Aorta (tissue), 5 donors: ENCODE data around the gene PROK1. TPM values are rescaled to one million over a fixed set of nuclear protein-coding genes. Genes with fewer than 3 reads are reported as not detected.

ENCODE experiments used
- ATAC-seq: fragments of 200-7000 bp; cut with Tn5 transposase; one replicate; pipeline ENCODE4 v1.9.1; 2022; ENCODE audit warnings: moderate library complexity; ENCODE audit not compliant: low FRiP score
- DNase-seq, 2 donors: peaks; one replicate each; pipeline ENCODE4 v3.0.0-alpha.2; 2020
- H3K27ac ChIP-seq, 2 donors: one replicate each; pipeline ENCODE4 v1.5.1; 2013; ENCODE audit warnings: low read length in 2 of 2, mild to moderate bottlenecking in 2 of 2, moderate library complexity in 2 of 2, control low read depth in 1 of 2, inconsistent platforms in 1 of 2, low read depth in 1 of 2
- H3K27me3 ChIP-seq, 2 donors: one replicate each; pipeline ENCODE4 v1.6.1; 2013; ENCODE audit warnings: control low read depth in 1 of 2, low read length in 1 of 2, mild to moderate bottlenecking in 1 of 2, moderate library complexity in 1 of 2; ENCODE audit not compliant: insufficient read depth in 2 of 2, control insufficient read depth in 1 of 2
- H3K36me3 ChIP-seq, 2 donors: one replicate each; pipeline ENCODE4 v1.6.1; 2013; ENCODE audit warnings: control low read depth in 1 of 2, low read length in 1 of 2, mild to moderate bottlenecking in 1 of 2; ENCODE audit not compliant: insufficient read depth in 2 of 2, control insufficient read depth in 1 of 2
- H3K4me1 ChIP-seq, 2 donors: one replicate each; pipeline ENCODE4 v1.6.1; 2013; ENCODE audit warnings: low read length in 2 of 2, control low read depth in 1 of 2, mild to moderate bottlenecking in 1 of 2, moderate library complexity in 1 of 2; ENCODE audit not compliant: insufficient read depth in 2 of 2, control insufficient read depth in 1 of 2
- H3K4me3 ChIP-seq, 2 donors: one replicate each; pipeline ENCODE4 v1.5.1; 2013; ENCODE audit warnings: low read length in 2 of 2, control low read depth in 1 of 2, mild to moderate bottlenecking in 1 of 2
- H3K9me3 ChIP-seq: one replicate; pipeline ENCODE4 v1.6.1; 2013; ENCODE audit warnings: mild to moderate bottlenecking, low read length; ENCODE audit not compliant: control insufficient read depth
- WGBS, 2 donors: extraction: QIAGEN DNeasy Blood & Tissue Kit; methylation state at CpG; one replicate each; pipeline ENCODE4 v1.1.7; 2013; 5-methylcytosine and 5-hydroxymethylcytosine counted together
- intact Hi-C, 2 donors: fragments of 100-400 bp; cut with DNase I; formaldehyde crosslinking; loops; one replicate each; pipeline versions ENCODE4 v1.14.2 to v1.15.0; 2022
- polyA plus RNA-seq, 2 donors: library from polyadenylated mRNA; stranded (reverse); fragments of 200-250 nt; gene quantifications; one replicate each; pipeline ENCODE4 v1.2.3, GENCODE V29; 2013
- total RNA-seq, 2 donors: library from RNA; stranded (reverse); fragmentation: NEBNext Ultra II Directional; extraction: Animal tissue kit (Norgen Biotek cat#: 25700); gene quantifications; one replicate each; pipeline ENCODE4 v1.2.1, GENCODE V29; 2021
- donor health status: healthy with polysubstance abuse.
- donor health status: Bipolar disorder and iron deficiency.
- donor health status: DM: no; HTN: no; CAD: no.
- donor health status: DM: no; HTN: no; CAD: no.
- donor health status: DM: yes; HTN: yes; CAD: no.

Gene PROK1
- total and polyA plus RNA-seq, 4 donors: 0.25 to 0.27 (median 0.26) TPM; not detected in 1

GRCh38 chr1:110504226-110504625 lies 53.3 kb downstream of the PROK1 start:
- Histone ChIP-seq H3K27ac (no peak overlapping the region), H3K4me1 (no peaks in the 10 kb centered on the region), H3K27me3 (no peaks in the 10 kb centered on the region), H3K36me3 (no peaks in the 10 kb centered on the region), H3K4me3 (no peak overlapping the region), H3K9me3 (no peaks in the 10 kb centered on the region)
- DNase-seq (no peak), ATAC-seq (no peak)
- WGBS, 2 donors: 77 to 82% methylated on average over 7 of the region's 7 CpGs
- intact Hi-C loops: no loop called here

GRCh38 chr1:110505596-110505995 lies 54.6 kb downstream of the PROK1 start:
- intact Hi-C loops: no loop called here
- WGBS, 2 donors: 46 to 52% methylated on average over 3 of the region's 3 CpGs
- Histone ChIP-seq H3K27ac (no peak overlapping the region), H3K9me3 (no peaks in the 10 kb centered on the region), H3K4me3 (no peak overlapping the region), H3K36me3 (no peaks in the 10 kb centered on the region), H3K27me3 (no peaks in the 10 kb centered on the region), H3K4me1 (no peaks in the 10 kb centered on the region)
- DNase-seq: no peak
- ATAC-seq: no peak

- ATAC-seq (no peak), DNase-seq (no peak)
- no peak overlapping the region for H3K27ac ChIP-seq
- no peak overlapping the region for H3K4me3 ChIP-seq
- intact Hi-C loops: no loop called here
- WGBS, 2 donors: 69 to 72% methylated on average over 4 of the region's 4 CpGs
- no peaks in the 10 kb centered on the region for H3K36me3 ChIP-seq
- H3K9me3 ChIP-seq: no peaks in the 10 kb centered on the region
- no peaks in the 10 kb centered on the region for H3K27me3 ChIP-seq
- H3K4me1 ChIP-seq: no peaks in the 10 kb centered on the region
These were observed 55.6 kb downstream of the PROK1 start for GRCh38 chr1:110506541-110506940.

Other genes with a start within 250 kb of the PROK1 start
- 10 to 100 TPM; 18.2 to 22.6 TPM for gene KCNC4, start 240.8 kb upstream of the PROK1 start, total RNA-seq
- gene KCNC4, start 240.8 kb upstream of the PROK1 start, polyA plus RNA-seq: 1 to 10 TPM in 1 of 2 donors, under 1 TPM in 1; 0.75 to 4.8 TPM
- 10 to 100 TPM; 18.7 to 22.5 TPM for gene RBM15, start 111.8 kb upstream of the PROK1 start, total RNA-seq
- 1 to 10 TPM in 1 of 2 donors, under 1 TPM in 1; 0.38 to 2.8 TPM for gene RBM15, start 111.8 kb upstream of the PROK1 start, polyA plus RNA-seq
- gene SLC16A4, start 60.1 kb upstream of the PROK1 start, total RNA-seq: 10 to 100 TPM; 18.5 to 23.2 TPM
- 10 to 100 TPM; 11.5 to 19.1 TPM for gene SLC16A4, start 60.1 kb upstream of the PROK1 start, polyA plus RNA-seq
- gene LAMTOR5, start 43.5 kb upstream of the PROK1 start, total RNA-seq: 10 to 100 TPM; 73.6 to 77.6 TPM
- 100 to 1,000 TPM; 176 to 329 TPM for gene LAMTOR5, start 43.5 kb upstream of the PROK1 start, polyA plus RNA-seq
- gene KCNA10, start 68.0 kb downstream of the PROK1 start, total RNA-seq: not detected
- not detected for gene KCNA10, start 68.0 kb downstream of the PROK1 start, polyA plus RNA-seq
- gene KCNA2, start 155.2 kb downstream of the PROK1 start, total RNA-seq: 1 to 10 TPM; 1.0 to 1.8 TPM
- under 1 TPM; 0.13 to 0.69 TPM for gene KCNA2, start 155.2 kb downstream of the PROK1 start, polyA plus RNA-seq
- gene KCNA3, start 223.8 kb downstream of the PROK1 start, total RNA-seq: 1 to 10 TPM in 1 of 2 donors, under 1 TPM in 1; 0.97 to 2.4 TPM
- gene KCNA3, start 223.8 kb downstream of the PROK1 start, polyA plus RNA-seq: not detected